Uterus (tissue), 2 donors: ENCODE data around the gene ACTN2.

Experiments
- CTCF ChIP-seq, 4 experiments: fragments of 200-600 bp in 2 of 4; fragments of 450-650 bp in 2 of 4; sonication (generic) in 2 of 4; IDR thresholded peaks; one replicate each; pipeline ENCODE4 v1.5.1; 2016 to 2019; ENCODE audit warnings: antibody characterized with exemption in 4 of 4, mild to moderate bottlenecking in 2 of 4, moderate library complexity in 1 of 4
- POLR2A ChIP-seq, 2 donors: fragments of 450-650 bp; IDR thresholded peaks; one replicate each; pipeline ENCODE4 v1.6.1; 2016; ENCODE audit warnings: antibody characterized with exemption in 2 of 2, mild to moderate bottlenecking in 1 of 2, moderate library complexity in 1 of 2

- no peak for TF ChIP-seq POLR2A (IDR thresholded peaks at IDR 0.05)
- no peak for TF ChIP-seq CTCF (IDR thresholded peaks at IDR 0.05)
Observed at GRCh38 chr1:236808005-236808404, 121.7 kb downstream of the ACTN2 start.
